NCI-H82 (cell line): Measurements from ENCODE around the gene ITCH.
"Not testable (repeated sequence)": the region's sequence is repeated elsewhere in the genome, so short reads cannot be mapped to it uniquely, and the experiment has no call there.

Experiments used
- DNase-seq: peaks from one replicate; lab custom pipeline; 2025; lab: John Stamatoyannopoulos, UW

Gene ITCH

DNA sequence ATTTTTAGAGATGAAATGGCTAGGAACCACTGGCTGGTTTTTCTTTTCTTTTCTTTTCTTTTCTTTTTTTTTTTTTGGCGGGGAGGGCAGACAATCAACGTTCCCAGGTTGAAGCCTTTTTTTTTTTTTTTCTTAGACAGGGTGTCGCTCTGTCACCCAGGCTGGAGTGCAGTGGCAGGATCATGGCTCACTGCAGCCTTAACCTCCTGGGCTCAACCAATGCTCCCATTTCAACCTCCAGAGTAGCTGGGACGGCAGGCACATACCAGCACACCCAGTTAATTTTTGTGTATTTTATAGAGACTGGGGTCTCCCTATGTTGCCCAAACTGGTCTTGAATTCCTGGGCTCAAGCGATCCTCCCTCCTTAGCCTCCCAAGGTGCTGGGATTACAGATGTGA lies 18.8 kb upstream of the ITCH start:
- DNase-seq: no peak

DNA sequence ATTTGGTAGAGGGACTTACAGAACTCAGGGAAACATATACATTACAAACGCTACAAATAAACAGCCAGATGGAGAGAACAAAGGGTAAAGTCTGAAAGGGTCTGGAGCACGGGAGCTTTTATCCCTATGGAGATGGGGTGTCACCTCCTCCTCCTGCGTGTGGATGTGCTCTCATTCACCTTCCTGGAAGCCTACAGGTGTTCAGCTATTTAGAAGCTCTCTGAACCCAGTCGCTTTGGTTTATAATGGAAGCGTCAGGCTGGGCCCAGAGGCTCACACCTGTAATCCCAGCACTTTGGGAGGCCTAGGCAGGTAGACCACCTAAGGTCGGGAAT lies 17.7 kb upstream of the ITCH start:
- DNase-seq: no peak

DNA sequence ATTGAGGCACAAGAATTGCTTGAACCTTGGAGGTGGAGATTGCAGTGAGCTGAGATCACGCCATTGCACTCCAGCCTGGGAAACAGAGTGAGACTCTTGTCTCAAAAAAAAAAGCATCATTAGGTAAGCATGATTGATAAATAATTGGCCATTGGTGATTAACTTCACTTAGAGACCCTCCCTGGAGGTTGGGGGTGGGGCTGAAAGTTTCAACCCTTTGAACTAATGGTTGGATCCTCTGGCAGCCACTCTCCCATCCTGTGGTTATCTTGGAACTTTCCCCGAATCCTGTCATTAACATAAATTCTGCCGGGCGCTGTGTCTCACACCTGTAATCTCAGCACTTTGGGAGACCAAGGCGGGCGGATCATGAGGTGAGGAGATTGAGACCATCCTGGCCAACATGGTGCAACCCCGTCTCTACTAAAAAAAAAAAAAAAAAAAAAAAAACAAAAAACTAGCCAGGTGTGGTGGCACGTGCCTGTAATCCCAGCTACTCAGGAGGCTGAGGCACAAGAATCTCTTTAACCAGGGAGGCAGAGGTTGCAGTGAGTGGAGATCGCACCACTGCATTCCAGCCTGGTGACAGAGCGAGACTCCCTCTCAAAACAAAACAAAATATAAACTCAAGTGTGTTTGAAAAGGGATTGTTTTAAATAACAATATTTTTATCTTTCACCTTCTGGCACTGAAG lies 17.1 kb upstream of the ITCH start:
- not testable (repeated sequence) for DNase-seq

DNA sequence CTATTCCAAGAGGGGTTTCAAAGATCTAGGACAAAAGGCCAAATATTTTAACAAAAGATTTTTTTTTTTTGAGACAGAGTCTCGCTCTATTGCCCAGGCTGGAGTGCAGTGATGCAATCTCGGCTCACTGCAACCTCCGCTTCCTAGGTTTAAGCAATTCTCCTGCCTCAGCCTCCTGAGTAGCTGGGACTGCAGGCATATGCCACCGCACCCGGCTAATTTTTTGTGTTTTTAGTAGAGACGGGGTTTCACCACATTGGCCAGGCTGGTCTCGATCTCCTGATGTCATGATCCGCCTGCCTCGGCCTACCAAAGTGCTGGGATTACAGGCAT lies 16.6 kb upstream of the ITCH start:
- not testable (repeated sequence) for DNase-seq

DNA sequence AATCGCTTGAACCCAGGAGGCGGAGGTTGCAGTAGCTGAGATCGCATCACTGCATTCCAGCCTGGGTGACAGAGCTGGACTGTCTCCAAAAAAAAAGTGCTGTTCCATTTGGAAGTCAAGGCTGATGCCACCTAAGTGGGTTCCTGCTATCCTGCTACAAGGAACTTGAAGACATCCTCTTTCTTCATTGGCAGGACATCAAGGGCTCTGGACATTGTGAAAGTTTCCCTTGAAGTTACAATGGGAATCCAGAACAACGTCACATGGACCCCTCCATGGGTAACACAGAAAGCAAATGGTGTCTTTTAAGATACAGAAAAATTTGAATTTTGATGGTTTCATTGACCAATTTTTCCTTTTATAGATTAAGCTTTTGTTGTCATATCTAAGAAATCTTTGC lies 15.5 kb upstream of the ITCH start:
- DNase-seq: no peak

DNA sequence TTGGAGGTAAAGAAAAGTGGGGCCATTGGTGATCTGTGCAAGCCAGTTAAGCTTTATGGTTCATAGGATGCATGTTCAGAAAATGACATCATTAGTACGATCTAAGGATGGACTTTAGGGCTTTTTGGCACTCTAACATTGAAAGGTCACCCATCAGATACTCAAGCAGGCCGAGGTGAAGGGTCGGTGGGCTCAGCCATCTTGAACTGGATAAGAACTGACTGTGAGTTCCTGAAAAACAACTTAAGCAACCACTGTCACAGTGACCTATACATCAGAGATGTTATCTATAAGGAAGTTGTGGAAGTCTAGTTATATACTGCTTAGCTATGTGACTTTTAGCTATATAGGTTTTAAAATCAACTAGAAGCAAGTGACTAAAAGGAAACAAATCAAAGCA lies 13.0 kb upstream of the ITCH start:
- DNase-seq: no peak

DNA sequence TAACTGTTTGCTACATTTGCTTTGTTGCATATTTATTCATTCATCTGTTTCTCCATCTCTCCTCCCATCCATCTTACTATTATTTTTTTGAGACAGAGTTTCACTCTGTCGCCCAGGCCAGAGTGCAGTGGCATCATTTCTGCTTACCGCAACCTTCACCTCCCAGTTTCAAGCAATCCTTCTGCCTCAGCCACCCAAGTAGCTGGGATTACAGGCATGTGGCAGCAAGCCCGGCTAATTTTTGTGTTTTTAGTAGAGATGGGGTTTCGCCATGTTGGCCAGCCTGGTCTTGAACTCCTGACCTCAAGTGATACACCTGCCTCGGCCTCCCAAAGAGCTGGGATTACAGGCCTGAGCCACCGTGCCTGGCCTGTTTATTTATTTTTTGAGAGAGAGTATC lies 9.6 kb upstream of the ITCH start:
- DNase-seq: not testable (repeated sequence)

DNA sequence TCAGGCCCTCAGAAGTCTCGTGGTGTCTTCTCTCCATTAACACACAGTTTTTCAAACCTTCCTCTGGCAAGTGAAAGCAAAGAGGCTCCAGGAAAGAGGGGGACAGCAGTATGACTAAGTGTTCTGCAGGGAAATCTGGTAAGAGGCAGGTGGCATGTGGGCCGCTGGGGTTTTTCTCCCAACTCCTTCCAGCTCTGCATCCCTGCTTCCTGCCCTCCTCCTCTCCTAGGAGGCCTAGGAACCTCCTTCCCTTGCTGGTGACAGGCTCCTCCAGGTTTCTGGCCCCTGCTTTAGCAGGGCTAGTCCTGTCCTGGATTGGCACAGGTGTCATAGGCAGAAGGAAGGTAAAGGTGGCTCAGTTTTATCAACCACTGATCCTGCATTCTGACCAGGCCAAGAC lies 7.6 kb upstream of the ITCH start:
- no peak for DNase-seq

DNA sequence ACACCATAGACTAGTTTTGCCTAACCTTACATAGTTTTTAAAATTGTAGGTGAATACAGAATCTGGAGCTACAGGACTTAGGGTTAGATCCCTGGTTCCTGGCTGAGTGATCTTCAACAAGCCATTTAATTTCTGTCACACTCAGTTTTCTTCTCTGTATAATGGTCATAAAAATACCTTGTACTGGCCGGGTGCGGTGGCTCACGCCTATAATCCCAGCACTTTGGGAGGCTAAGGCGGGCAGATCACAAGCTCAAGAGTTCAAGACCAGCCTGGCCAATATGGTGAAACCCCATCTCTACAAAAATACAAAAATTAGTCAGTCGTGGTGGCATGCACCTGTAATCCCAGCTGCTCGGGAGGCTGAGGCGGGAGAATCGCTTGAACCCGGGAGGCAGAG lies 3.3 kb upstream of the ITCH start:
- not testable (repeated sequence) for DNase-seq

DNA sequence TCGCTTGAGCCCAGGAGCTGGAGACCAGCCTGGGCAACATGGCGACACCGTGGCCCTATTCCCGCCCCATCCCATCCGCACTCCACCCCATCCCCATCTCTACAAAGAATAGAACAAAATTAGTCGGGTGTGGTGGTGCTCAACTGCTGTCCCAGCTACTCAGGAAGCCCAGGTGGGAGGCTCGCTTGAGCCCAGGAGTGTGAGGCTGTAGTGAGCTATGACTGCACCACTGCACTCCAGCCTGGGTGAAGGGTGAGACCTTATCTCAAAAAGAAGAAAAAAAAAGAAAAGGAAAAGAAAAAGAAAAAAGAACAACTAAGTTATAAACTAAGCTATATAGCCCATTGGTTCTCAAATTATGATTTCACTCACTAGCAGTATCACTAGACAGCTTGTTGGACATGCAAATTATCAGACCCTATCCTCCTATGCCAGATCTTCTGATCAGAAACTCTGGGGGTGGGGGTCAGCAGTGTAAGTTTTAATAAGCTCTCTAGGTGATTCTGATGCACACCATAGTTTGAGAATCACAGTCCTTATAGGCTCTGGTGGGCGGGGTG lies 491 bp upstream of the ITCH start:
- DNase-seq: no peak

DNA sequence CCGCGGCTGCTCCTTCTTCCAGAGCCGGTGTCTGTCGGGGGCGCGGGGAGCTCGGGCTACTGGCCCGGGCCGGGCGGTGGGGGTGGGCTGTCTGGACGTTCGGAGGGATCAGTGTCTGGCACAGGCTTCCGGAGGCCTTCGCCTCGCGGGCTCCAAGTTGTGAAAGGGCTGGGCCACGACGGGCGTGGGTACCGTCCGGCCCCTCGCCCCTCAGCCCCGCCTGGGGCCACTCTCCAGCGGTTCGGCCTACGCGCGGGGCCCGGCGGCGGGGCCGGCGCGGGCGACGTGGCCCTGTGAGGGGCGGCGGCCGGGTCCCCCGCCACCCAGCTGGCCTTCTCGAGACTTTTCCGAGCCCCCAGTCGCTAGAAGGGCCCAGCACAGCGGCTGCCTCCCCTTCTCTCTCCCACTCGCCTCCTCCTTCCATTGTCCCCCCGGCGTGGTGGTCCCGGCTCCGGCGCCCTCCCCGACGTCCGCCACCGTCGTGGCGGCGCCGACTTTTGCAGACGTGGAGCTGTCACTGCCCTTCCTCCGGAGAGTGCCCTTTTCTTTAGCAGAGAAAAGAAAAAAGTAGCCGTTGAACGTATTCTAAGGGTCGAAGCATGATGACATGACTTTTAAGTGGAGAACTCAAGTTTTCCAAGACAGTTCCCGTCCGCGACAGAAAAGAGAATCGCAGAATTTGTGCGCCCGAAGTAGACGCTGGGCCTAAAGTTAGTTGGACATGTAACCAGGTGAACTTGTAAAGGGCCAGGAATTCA lies 571 bp downstream of the ITCH start:
- peak; percentile 55 for DNase-seq

DNA sequence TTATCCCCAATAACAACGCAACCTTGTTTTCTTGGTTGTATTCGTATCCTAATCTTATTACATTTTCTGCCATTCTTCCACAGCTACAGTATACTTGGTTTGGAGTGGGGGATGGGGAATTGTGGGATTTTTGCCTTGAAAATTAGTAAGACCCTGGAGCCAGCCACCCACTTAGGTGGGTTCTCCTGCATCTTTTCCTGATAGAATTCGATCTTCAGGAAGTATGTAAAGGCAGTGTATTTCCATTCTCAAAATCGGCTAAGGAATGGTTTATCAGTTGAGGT lies 1.1 kb downstream of the ITCH start:
- DNase-seq: peak; percentile 41

DNA sequence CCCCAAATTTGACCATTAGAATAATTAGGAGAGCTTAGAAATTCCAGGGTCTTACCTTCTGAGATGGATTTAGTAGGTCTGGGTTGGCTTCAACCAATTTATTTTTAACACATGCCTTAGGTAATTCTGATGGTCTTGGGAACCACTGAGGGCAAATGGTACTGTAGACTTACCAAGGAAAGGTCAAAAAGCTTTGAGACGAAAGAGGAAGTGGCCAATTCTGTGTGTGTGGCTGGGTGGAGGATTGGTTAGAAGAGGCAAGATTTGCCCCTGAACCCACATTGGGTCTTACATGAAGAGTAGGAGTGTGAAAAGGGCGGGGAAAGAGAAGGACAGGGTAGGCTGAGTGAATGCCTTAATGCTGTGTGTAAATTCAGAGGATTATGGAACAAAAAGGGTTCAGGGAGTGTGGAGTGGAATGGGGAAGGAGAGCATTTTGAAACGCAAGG lies 2.7 kb downstream of the ITCH start:
- no peak for DNase-seq

DNA sequence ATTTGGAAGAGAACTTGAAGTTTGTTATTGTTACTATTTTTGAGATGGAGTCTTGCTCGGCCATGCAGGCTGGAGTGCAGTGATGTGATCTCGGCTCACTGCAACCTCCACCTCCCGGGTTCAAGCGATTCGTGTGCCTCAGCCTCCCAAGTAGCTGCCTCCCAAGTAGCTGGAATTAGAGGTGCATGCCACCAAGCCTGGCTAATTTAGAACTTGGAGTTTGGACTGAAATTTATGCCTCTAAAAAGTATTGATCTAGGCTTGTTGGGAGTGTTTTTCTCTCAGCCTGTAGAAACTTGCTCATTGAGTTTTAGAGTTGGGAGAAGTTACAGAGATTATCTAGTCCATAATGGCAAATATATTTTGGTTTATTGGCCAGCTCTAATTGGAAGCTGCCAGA lies 4.1 kb downstream of the ITCH start:
- no peak for DNase-seq

DNA sequence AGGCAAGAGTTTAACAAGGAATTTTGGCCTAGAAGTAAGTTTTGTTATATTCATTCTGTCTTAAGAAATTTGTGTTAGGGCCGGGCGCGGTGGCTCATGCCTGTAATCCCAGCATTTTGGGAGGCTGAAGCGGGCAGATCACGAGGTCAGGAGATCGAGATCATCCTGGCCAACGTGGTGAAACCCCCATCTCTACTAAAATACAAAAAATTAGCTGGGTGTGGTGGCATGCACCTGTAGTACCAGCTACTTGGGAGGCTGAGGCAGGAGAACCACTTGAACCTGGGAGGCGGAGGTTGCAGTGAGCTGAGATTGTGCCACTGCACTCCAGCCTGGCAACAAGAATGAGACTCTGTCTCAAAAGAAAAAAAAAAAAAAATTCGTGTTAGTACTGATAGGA lies 4.8 kb downstream of the ITCH start:
- DNase-seq: not testable (repeated sequence)

DNA sequence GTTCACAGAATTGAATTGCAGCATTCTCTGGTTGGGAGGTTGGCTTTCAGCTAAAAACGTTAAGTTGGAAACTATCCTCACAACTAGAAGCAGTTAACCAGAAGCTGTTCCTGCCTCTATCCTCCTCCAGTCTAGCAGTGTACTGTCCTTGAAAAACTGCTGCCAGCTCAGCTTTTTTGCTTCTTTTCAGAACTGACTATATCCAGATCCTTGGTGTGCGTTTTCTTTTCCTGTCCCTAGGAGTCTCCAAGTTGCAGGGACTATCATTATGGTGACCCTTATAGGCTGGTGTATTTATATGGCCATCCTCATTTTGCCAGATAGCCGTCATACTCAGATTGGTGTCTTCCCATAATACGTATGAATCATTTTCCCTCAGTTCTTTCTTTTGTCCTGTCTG lies 5.5 kb downstream of the ITCH start:
- DNase-seq: no peak

DNA sequence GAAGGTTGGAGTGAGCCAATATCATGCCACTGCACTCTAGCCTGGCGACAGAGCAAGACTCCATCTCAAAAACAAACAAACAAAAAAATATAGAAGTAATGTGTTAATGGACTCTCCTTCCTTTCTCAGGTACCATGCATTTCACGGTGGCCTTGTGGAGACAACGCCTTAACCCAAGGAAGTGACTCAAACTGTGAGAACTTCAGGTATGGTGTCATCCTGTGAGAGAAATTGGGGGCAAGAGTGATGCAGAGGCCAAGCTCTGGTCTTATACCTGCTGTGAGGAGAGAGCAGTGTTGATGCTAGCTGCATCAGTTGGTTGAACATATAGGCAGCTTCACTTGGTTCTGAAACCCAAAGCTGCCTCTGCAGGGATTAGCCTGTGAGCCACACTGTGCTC lies 6.2 kb downstream of the ITCH start:
- no peak for DNase-seq

DNA sequence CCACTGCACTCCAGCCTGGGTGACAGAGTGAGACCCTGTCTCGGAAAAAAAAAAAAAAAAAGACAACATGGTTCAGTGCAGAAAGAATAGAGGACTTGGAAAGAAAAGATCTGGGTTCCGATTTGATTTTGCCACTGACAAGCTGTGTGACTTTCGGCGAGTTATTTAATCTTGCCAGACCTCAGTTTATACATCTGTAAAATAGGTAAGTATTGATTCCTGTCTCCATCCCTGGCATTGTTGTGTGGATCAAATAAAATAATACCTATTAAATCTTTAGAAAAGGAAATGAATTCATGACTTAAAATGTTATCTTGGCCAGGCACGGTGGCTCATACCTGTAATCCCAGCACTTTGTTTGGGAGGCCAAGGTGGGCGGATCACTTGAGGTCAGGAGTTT lies 7.0 kb downstream of the ITCH start:
- DNase-seq: no peak

DNA sequence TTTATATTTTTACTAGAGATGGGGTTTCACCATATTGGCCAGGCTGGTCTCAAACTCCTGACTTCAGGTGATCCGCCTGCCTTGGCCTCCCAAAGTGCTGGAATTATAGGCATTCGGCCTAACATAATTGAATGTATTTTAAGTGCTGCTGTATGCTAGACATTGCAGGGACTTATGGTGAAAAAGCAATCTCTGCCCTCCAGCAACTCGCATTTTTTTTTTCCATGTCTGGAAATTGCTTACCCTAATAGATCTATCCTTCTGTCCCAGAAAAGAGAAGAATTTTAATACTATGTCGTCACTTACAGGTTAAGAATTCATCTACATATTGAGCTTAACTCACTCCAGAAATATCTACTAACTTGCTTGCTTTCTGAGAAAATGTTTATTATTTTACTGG lies 10.4 kb downstream of the ITCH start:
- DNase-seq: no peak

DNA sequence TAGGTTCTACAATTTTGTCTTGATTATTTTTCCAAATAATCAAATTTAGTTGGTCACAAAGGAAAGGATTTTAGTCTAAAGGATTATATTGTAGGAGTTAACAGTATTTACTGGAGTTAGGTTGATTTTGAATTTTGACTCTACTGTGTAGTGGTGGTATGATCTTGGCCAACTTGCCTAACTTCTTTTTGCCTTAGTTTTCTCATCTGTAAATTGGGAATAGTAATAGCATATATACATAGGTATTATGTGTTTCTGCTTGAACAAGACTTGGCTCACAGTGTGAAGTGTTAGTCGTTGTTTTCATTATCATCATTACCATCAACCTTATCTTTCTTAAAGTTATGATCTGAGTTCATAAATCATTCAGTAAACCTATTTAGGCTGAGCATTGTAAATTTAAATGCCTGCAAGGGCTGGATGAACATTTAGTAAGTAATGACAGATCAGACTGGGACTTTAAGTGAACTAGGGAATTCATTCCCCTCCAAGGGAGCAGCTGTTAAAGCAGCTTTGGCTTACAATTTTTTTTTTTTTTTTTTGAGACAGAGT lies 11.2 kb downstream of the ITCH start:
- no peak for DNase-seq

DNA sequence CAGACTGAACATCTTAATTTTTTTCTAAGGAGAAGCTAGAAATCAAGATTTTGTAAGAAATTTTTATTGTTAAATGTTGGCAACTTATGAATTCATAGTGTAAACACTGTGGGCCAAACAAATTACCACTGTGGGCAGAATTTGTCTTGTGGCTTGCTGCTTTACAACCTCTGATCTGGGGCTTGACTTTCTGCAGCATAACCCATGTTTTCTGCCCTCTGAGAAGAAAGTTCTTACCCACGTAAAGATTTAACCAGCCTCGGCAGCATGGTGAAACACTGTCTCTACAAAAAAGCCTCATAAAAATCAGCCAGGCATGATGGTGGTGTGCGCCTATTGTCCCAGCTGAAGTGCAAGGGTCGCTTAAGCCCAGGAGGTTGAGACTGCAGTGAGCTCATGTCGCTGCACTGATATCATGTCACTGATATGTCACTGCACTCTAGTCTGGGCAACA lies 12.9 kb downstream of the ITCH start:
- no peak for DNase-seq

DNA sequence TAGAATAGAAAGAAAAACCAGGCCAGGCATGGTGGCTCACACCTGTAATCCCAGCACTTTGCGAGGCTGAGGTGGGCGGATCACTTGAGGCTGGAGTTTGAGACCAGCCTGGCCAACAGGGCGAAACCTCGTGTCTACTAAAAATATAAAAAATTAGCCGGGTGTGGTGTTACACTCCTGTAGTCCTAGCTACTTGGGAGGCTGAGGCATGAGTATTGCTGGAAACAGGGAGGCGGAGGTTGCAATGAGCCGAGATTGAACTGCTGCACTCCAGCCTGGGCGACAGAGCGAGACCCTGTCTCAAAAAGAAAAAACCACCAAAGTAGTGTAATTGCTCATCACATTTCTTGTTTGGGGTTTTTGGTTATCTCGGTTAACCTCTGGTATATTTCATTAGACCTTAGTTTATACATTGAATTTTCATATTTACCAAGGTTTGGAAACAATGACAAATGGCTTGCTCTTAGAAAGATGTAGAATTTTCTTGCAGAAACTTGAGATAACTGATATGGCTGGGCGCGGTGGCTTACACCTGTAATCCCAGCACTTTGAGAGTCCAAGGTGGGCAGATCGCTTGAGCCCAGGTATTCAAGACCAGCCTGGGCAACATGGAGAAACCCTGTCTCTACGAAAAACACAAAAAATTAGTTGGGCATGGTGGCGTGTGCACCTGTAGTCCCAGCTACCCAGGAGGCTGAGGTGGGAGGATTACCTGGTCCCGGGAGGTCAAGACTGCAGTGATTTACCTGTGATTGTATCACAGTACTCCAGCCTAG lies 14.2 kb downstream of the ITCH start:
- no peak for DNase-seq

DNA sequence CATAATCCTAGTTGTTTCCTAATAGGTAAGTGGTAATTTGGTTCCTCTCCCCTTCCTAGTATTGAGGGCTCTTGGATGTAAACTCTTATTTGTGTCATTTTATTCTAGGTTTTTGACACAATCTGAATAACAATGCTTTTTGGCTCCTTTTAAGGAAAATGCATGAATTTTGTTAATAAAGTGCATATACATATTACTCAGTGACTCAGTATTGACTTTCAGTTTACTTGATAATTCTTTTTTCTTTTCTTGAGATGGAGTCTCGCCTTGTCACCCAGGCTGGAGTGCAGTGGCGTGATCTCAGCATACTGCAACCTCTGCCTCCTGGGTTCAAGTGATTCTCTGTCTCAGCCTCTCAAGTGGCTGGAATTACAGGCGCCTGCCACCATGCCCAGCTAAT lies 19.1 kb downstream of the ITCH start:
- DNase-seq: no peak
